Keratinocyte (primary cell): ENCODE results near the gene AAMP. TPM values are rescaled to one million over a fixed set of nuclear protein-coding genes. Genes with fewer than 3 reads are reported as not detected.

Experiments
- DNase-seq: peaks from one replicate; pipeline ENCODE4 v3.0.0-alpha.2; 2011; ENCODE audit warnings: low read depth, missing footprints, low spot score
- FAIRE-seq: peaks from 2 replicates; lab custom pipeline; 2011; peaks lifted over from hg19 to GRCh38; lab: Jason Lieb, UNC
- H2AFZ ChIP-seq: 2 replicates; pipeline ENCODE4 v1.6.0; 2012; ENCODE audit warnings: low read length, control low read depth, inconsistent platforms; ENCODE audit not compliant: control insufficient read depth
- H3K27ac ChIP-seq: 2 replicates; pipeline ENCODE4 v1.5.1; 2011; ENCODE audit warnings: low read length; ENCODE audit not compliant: control insufficient read depth, insufficient read depth
- H3K27me3 ChIP-seq: 3 replicates; pipeline ENCODE4 v1.6.0; 2011; ENCODE audit warnings: low read length; ENCODE audit not compliant: control insufficient read depth, insufficient read depth; ENCODE audit errors: extremely low read depth
- H3K36me3 ChIP-seq, 2 experiments: 2 replicates in 1 of 2; 3 replicates in 1 of 2; pipeline ENCODE4 v1.5.1; 2011; ENCODE audit warnings: low read length in 2 of 2, mild to moderate bottlenecking in 1 of 2; ENCODE audit not compliant: control insufficient read depth in 2 of 2, insufficient read depth in 2 of 2; ENCODE audit errors: extremely low read depth in 1 of 2
- H3K4me1 ChIP-seq: 3 replicates; pipeline ENCODE4 v1.5.1; 2011; ENCODE audit warnings: low read length; ENCODE audit not compliant: control insufficient read depth, insufficient read depth; ENCODE audit errors: extremely low read depth
- H3K4me2 ChIP-seq: 3 replicates; pipeline ENCODE4 v1.6.0; 2011; ENCODE audit warnings: low read depth, low read length; ENCODE audit not compliant: control insufficient read depth, insufficient read depth; ENCODE audit errors: extremely low read depth
- H3K4me3 ChIP-seq, 3 experiments: fragments of 200-600 bp in 1 of 3; sonication (generic) in 1 of 3; 2 replicates in 2 of 3; 3 replicates in 1 of 3; pipeline ENCODE4 v1.5.1; 2011 to 2016; ENCODE audit warnings: low read length in 3 of 3, mild to moderate bottlenecking in 3 of 3, control low read depth in 2 of 3, inconsistent platforms in 1 of 3, low read depth in 1 of 3, mixed read lengths in 1 of 3, mixed run types in 1 of 3, moderate library complexity in 1 of 3; ENCODE audit not compliant: control insufficient read depth in 2 of 3, insufficient read depth in 2 of 3; ENCODE audit errors: extremely low read depth in 1 of 3
- H3K79me2 ChIP-seq: 2 replicates; pipeline ENCODE4 v1.6.0; 2012; ENCODE audit warnings: low read length; ENCODE audit not compliant: control insufficient read depth, insufficient read depth
- H3K9ac ChIP-seq: 3 replicates; pipeline ENCODE4 v1.6.0; 2011; ENCODE audit warnings: low read length; ENCODE audit not compliant: control insufficient read depth, insufficient read depth; ENCODE audit errors: extremely low read depth
- H3K9me1 ChIP-seq: 3 replicates; pipeline ENCODE4 v1.6.0; 2011; ENCODE audit warnings: low read length; ENCODE audit not compliant: control insufficient read depth, insufficient read depth; ENCODE audit errors: extremely low read depth
- H3K9me3 ChIP-seq: 2 replicates; pipeline ENCODE4 v1.5.1; 2012; ENCODE audit warnings: low read depth, low read length; ENCODE audit not compliant: control insufficient read depth
- H4K20me1 ChIP-seq: 3 replicates; pipeline ENCODE4 v1.6.0; 2011; ENCODE audit warnings: low read length; ENCODE audit not compliant: control insufficient read depth, insufficient read depth; ENCODE audit errors: extremely low read depth
- EZH2 ChIP-seq: IDR thresholded peaks from one replicate; pipeline ENCODE4 v1.6.1; 2012; ENCODE audit warnings: inconsistent platforms, mild to moderate bottlenecking, low read length, moderate library complexity
- dilution Hi-C: fragments of 300-500 bp; cut with MboI; formaldehyde crosslinking; loops from one replicate; pipeline ENCODE4 v1.7.0; 2020; ENCODE audit warnings: low sequenced_read_pairs; ENCODE audit not compliant: extremely low pct_ligation_motif_present
- polyA plus RNA-seq, 5 experiments: library from polyadenylated mRNA; depleted of rRNA in 3 of 5; stranded (reverse) in 3 of 5; stranded (forward) in 1 of 5; unstranded in 1 of 5; fragments of >200 nt; gene quantifications; 1 replicate in 1 of 5; 2 replicates in 3 of 5; 3 replicates in 1 of 5; pipeline versions ENCODE4 v1.2.1 to v1.2.3, GENCODE V29; 2011 to 2012; ENCODE audit warnings: missing spikeins in 2 of 5, low read depth in 1 of 5, low replicate concordance in 1 of 5
- TF ChIP-seq, protein P1 (sequence below), 3 experiments: IDR thresholded peaks in 1 of 3; conservative IDR thresholded peaks in 1 of 3; optimal IDR thresholded peaks in 1 of 3; 2 replicates in 2 of 3; 3 replicates in 1 of 3; pipeline versions ENCODE3 to v1.5.1; 2011; ENCODE audit warnings: low read length in 3 of 3, mild to moderate bottlenecking in 3 of 3, moderate library complexity in 2 of 3, control low read depth in 1 of 3, inconsistent platforms in 1 of 3; ENCODE audit not compliant: insufficient read depth in 2 of 3; ENCODE audit errors: extremely low read depth in 1 of 3

AAMP gene
- polyA plus RNA-seq, 1 donor (not counting 4 experiments of a cell fraction or from before 2014, with no cell fraction given), result 78.4 TPM

DNA sequence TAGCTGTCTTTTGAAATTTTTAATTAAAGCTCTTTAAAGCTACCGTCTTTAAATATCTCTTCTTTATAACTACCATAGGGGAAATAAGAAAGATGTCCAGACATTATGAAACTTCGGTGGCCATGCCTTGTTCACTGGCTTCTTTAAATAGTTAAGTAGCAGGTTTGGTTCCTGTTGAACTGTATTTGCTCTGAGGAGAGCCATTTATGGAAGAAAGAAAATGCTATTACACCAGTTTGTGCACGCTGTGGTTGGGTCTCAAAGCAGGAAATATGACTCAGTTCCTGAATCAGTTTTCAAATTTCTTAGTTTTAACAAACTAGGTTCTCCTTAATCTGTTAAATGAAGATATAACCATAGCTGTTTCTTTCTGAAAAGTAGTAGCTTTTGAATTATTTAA, 40.7 kb downstream of the AAMP start:
- DNase-seq (no peak), FAIRE-seq (no peak)
- H3K27ac ChIP-seq, result peak overlapping the region; percentile 73
- TF ChIP-seq EZH2, result no peak
- TF ChIP-seq, protein P1, sequence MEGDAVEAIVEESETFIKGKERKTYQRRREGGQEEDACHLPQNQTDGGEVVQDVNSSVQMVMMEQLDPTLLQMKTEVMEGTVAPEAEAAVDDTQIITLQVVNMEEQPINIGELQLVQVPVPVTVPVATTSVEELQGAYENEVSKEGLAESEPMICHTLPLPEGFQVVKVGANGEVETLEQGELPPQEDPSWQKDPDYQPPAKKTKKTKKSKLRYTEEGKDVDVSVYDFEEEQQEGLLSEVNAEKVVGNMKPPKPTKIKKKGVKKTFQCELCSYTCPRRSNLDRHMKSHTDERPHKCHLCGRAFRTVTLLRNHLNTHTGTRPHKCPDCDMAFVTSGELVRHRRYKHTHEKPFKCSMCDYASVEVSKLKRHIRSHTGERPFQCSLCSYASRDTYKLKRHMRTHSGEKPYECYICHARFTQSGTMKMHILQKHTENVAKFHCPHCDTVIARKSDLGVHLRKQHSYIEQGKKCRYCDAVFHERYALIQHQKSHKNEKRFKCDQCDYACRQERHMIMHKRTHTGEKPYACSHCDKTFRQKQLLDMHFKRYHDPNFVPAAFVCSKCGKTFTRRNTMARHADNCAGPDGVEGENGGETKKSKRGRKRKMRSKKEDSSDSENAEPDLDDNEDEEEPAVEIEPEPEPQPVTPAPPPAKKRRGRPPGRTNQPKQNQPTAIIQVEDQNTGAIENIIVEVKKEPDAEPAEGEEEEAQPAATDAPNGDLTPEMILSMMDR (optimal IDR thresholded peaks at IDR 0.05 in 1 of 3, IDR thresholded peaks at IDR 0.05 in 1 of 3, conservative IDR thresholded peaks at IDR 0.05 in 1 of 3; ENCODE audit: extremely low read depth in 1 of 3, insufficient read depth in 2 of 3, low read length in 3 of 3), result no peak
- peak overlapping the region in 1 of 3 experiments; percentile 3 for H3K4me3 ChIP-seq
- peaks cover 35 to 37% of the 10 kb centered on the region in 2 experiments for H3K36me3 ChIP-seq
- H3K9me3 ChIP-seq, result no peaks in the 10 kb centered on the region
- peaks cover 67% of the 10 kb centered on the region for H3K79me2 ChIP-seq
- peaks cover 32% of the 10 kb centered on the region for H4K20me1 ChIP-seq
- no peak overlapping the region for H3K9ac ChIP-seq
- no peaks in the 10 kb centered on the region for H3K27me3 ChIP-seq
- dilution Hi-C loops, result no loop called here
- H3K9me1 ChIP-seq, result no peaks in the 10 kb centered on the region
- no peak overlapping the region for H2AFZ ChIP-seq
- peak overlapping the region; percentile 65 for H3K4me2 ChIP-seq
- H3K4me1 ChIP-seq, result peaks cover 31% of the 10 kb centered on the region

DNA sequence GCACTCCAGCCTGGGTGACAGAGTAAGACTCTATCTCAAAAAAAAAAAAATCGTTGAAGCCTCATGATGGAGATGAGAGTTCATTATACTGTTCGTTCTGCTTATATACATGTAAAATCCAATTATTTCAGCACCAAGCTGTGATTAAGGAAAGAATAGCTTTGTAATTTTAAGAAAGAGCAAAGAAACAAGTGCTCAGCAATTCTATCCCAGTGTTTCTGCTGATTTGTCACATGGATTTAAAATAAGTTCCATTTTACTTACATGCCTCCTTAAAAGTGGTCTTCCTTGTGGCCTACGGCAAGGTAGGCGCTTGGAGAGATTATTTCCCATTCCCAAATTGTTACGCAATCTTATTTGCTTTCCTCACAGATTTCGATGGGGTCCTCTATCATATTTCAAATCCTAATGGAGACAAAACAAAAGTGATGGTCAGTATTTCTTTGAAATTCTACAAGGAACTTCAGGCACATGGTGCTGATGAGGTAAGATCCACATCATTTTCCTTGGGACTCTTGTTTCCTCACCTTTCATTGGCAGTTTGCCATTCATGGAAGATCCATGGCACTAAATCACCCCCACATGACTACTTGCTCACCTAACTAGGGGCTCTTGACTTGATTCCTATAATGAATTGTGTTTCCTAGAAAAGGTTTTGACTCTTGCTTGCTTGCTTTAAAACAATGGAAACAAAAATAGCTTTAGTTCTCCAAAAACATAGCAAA, 41.4 kb downstream of the AAMP start:
- Histone ChIP-seq H3K79me2 (peaks cover 69% of the 10 kb centered on the region), H3K9ac (no peak overlapping the region), H3K4me2 (peak overlapping the region; percentile 65), H4K20me1 (peaks cover 37% of the 10 kb centered on the region), H3K9me1 (no peaks in the 10 kb centered on the region), H3K27me3 (no peaks in the 10 kb centered on the region), H3K4me1 (peaks cover 31% of the 10 kb centered on the region), H3K4me3 (peak overlapping the region in 1 of 3 experiments; percentile 3), H2AFZ (no peak overlapping the region), H3K27ac (peak overlapping the region; percentile 73), H3K36me3 (peaks cover 32 to 33% of the 10 kb centered on the region in 2 experiments), H3K9me3 (no peaks in the 10 kb centered on the region)
- TF ChIP-seq, protein P1 (optimal IDR thresholded peaks at IDR 0.05 in 1 of 3, IDR thresholded peaks at IDR 0.05 in 1 of 3, conservative IDR thresholded peaks at IDR 0.05 in 1 of 3; ENCODE audit: extremely low read depth in 1 of 3, insufficient read depth in 2 of 3, low read length in 3 of 3), result no peak
- dilution Hi-C loops, result no loop called here
- DNase-seq (no peak), FAIRE-seq (no peak)
